Small intestine (tissue), 7 donors: Measurements from ENCODE around the gene LAMA5. TPM values are rescaled to one million over a fixed set of nuclear protein-coding genes. Genes with fewer than 3 reads are reported as not detected.

Experiments used
- DNase-seq, 2 donors: peaks; one replicate each; pipeline versions ENCODE4 v3.0.0 to v3.0.0-alpha.2; 2013
- FAIRE-seq: peaks from 2 replicates; lab custom pipeline; 2012; peaks lifted over from hg19 to GRCh38; lab: Jason Lieb, UNC
- H3K27ac ChIP-seq, 3 donors: one replicate each; pipeline ENCODE4 v1.5.1; 2013; ENCODE audit warnings: low read length in 2 of 3, mild to moderate bottlenecking in 2 of 3, control low read depth in 1 of 3, inconsistent platforms in 1 of 3, low read depth in 1 of 3, moderate library complexity in 1 of 3
- H3K27me3 ChIP-seq, 3 donors: one replicate each; pipeline ENCODE4 v1.6.1; 2013; ENCODE audit warnings: low read length in 3 of 3, inconsistent platforms in 1 of 3; ENCODE audit not compliant: control insufficient read depth in 3 of 3, insufficient read depth in 3 of 3
- H3K36me3 ChIP-seq, 3 donors: one replicate each; pipeline ENCODE4 v1.6.1; 2013; ENCODE audit warnings: low read length in 3 of 3, inconsistent platforms in 1 of 3, low read depth in 1 of 3, mild to moderate bottlenecking in 1 of 3, moderate library complexity in 1 of 3; ENCODE audit not compliant: control insufficient read depth in 3 of 3, insufficient read depth in 2 of 3
- H3K4me1 ChIP-seq, 3 donors: one replicate each; pipeline ENCODE4 v1.6.1; 2013; ENCODE audit warnings: low read length in 2 of 3, inconsistent platforms in 1 of 3, low read depth in 1 of 3, mild to moderate bottlenecking in 1 of 3, moderate library complexity in 1 of 3; ENCODE audit not compliant: control insufficient read depth in 3 of 3, insufficient read depth in 2 of 3
- H3K4me3 ChIP-seq, 3 donors: one replicate each; pipeline ENCODE4 v1.5.1; 2013; ENCODE audit warnings: low read length in 3 of 3, control low read depth in 1 of 3, inconsistent platforms in 1 of 3, low read depth in 1 of 3, mild to moderate bottlenecking in 1 of 3, moderate library complexity in 1 of 3
- H3K9me3 ChIP-seq, 2 donors: one replicate each; pipeline ENCODE4 v1.6.1; 2013; ENCODE audit warnings: low read depth in 1 of 2, low read length in 1 of 2; ENCODE audit not compliant: control insufficient read depth in 2 of 2, insufficient read depth in 1 of 2
- WGBS, 3 donors: extraction: QIAGEN DNeasy Blood & Tissue Kit; methylation state at CpG; one replicate each; pipeline ENCODE4 v1.1.7; 2013; 5-methylcytosine and 5-hydroxymethylcytosine counted together
- polyA plus RNA-seq, 4 donors: library from polyadenylated mRNA; stranded (reverse) in 3 of 4; unstranded in 1 of 4; fragments of 200-250 nt in 3 of 4; fragments of 120-200 nt in 1 of 4; gene quantifications; one replicate each; pipeline versions ENCODE4 v1.2.1 to v1.2.3, GENCODE V29; 2013
- donor health status: healthy with polysubstance abuse.
- donor health status: control.
- donor health status: control.
- donor health status: Bipolar disorder and iron deficiency.
- donor health status: healthy.

The LAMA5 gene
- polyA plus RNA-seq, 4 donors, result 1.3 to 62.8 (median 23.0) TPM

DNA sequence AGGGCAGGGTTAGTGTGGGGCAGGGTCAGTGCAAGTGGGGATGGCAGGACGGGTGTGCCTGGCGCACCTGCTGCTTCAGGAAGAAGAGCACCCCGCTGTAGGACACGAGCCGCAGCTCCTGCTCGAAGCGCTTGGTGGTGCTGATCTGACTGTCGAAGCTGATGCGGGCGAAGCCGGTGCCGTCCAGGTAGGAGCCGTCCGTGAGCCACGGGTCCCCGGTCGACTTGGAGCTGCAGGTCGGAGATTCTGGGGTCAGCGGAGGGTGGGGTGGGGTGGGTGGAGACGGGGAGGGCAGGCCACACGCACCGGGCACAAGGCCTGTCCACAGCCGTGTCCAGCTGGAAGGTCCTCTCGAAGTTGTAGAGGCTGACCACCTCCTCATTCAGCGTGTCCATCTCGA, 54.1 kb downstream of the LAMA5 start:
- peaks cover 3 to 91% (median 9%) of the 10 kb centered on the region in 3 donors for H3K36me3 ChIP-seq
- FAIRE-seq, result no peak

DNA sequence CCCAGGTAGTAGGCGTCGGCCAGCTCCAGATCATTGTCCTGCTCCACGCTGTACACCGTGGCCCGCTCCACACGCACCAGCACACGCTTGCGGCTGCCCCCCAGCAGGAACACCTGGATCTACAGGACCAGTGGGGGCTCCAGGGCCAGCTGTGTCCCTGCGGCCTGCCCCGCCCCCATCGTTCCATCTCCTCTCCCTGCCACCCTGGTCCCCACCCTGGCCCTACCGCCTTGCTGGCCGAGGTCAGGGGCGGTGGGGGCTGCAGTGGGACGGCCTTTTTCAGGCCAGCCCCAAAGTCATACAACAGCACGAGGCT, 54.5 kb downstream of the LAMA5 start:
- no peak for FAIRE-seq
- Histone ChIP-seq H3K4me3 (no peak overlapping the region), H3K36me3 (peaks cover 5 to 95% (median 10%) of the 10 kb centered on the region in 3 donors)

More for the DNA sequence above, 54.1 kb downstream of the LAMA5 start:
- no peak overlapping the region for H3K27ac ChIP-seq
- DNase-seq, result no peak
- H3K27me3 ChIP-seq, result no peaks in the 10 kb centered on the region
- no peak overlapping the region for H3K4me3 ChIP-seq
- no peaks in the 10 kb centered on the region for H3K9me3 ChIP-seq
- whole genome bisulfite sequencing, 3 donors, result 78 to 92% (median 85%) methylated on average over 26 of the region's 26 CpGs
- no peaks in the 10 kb centered on the region for H3K4me1 ChIP-seq

DNA sequence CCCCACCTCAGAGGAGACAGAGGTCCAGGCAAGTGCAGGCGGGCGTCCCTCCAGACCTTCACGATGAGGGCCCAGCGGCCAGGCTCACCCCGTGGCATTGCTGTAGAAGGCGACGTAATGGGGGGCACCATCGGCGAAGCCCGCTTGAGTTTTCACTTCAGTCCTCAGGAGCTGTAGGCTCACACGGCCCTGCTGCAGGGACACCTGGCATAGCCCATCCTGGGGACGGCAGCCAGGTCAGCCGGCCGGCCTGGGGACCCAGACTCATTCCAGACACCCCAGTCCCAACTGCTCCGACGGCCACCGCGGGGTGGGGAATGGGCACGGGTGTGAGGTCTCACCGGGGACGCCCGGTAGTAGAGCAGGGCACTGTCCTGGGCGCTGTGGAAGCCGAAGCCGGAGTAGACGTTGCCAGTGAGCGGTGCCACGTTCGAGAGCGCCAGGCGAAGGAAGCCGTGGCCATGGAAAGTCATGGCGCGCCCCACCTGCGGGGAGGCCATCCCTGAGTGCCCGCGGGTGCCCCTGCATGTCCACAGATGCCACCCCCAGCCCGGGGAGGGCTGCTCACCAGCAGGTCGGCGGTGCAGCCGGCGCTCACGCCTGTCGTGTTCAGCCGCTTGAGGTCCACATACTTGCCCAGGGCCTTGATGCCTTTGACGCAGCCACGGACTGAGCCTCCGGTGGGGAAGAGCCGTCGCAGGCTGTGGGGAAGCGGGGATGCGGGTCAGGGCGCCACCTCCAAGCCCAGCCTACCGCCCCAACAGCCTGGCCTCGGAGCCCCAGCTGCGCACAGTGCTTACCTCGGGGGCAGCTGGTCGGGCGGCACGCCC, 55.1 kb downstream of the LAMA5 start:
- H3K27me3 ChIP-seq, result no peaks in the 10 kb centered on the region
- no peaks in the 10 kb centered on the region for H3K4me1 ChIP-seq
- no peak for DNase-seq
- peaks cover 10 to 95% (median 11%) of the 10 kb centered on the region in 3 donors for H3K36me3 ChIP-seq
- 88 to 94% (median 93%) methylated on average over 55 to 60 of the region's 60 CpGs for WGBS, 3 donors
- no peaks in the 10 kb centered on the region for H3K9me3 ChIP-seq
- no peak for FAIRE-seq
- no peak overlapping the region for H3K4me3 ChIP-seq
- no peak overlapping the region for H3K27ac ChIP-seq

More for the DNA sequence above, 54.5 kb downstream of the LAMA5 start:
- Histone ChIP-seq H3K27ac (no peak overlapping the region), H3K4me1 (no peaks in the 10 kb centered on the region), H3K9me3 (no peaks in the 10 kb centered on the region), H3K27me3 (no peaks in the 10 kb centered on the region)
- 73 to 88% (median 82%) methylated on average over 15 to 16 of the region's 16 CpGs for WGBS, 3 donors
- no peak for DNase-seq

DNA sequence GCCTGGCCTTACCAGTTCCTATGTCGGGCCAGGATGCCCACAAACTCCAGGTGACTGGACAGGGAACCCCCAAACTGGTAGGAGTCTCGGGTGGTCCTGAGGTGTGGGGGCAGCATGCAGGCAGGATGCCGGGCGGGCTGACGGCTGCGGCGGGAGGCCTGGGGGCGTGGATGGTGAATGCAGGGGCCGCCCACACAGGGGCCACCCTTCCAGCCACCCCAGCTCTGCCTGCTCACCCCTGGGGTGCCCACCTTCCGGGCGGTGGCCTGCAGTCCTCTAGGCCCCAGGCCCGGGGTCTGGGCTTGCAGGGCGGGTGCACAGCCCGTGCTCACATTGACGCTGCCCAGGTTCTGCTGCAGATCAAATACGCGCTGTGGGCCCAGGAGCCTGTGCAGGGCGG, 56.0 kb downstream of the LAMA5 start:
- FAIRE-seq (no peak), DNase-seq (no peak)
- H3K36me3 ChIP-seq, result peaks cover 13 to 95% (median 15%) of the 10 kb centered on the region in 3 donors
- 91 to 97% (median 95%) methylated on average over 9 to 18 of the region's 18 CpGs for WGBS, 3 donors
- no peaks in the 10 kb centered on the region for H3K4me1 ChIP-seq
- no peak overlapping the region for H3K4me3 ChIP-seq
- H3K27me3 ChIP-seq, result no peaks in the 10 kb centered on the region
- H3K9me3 ChIP-seq, result no peaks in the 10 kb centered on the region
- H3K27ac ChIP-seq, result no peak overlapping the region

DNA sequence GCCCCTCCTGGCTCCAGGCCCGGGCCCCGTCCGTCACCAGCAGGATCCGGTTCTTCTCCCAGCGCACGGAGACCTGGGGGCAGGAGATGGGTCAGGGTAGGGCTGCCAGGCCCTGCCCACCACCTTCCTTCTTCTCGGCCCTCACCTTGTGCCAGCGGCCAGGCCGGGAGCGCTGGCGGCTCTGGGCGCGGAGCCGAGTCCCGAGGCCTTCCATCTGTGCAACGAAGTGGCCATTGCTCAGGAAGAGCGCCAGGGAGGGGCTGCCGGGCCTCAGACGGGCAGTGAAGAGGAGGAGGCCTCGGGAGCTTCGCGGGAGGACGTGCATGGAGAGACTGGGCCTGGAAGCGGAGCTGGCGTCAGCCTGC, 56.4 kb downstream of the LAMA5 start:
- no peaks in the 10 kb centered on the region for H3K9me3 ChIP-seq
- no peaks in the 10 kb centered on the region for H3K27me3 ChIP-seq
- H3K4me3 ChIP-seq, result no peak overlapping the region
- H3K36me3 ChIP-seq, result peaks cover 13 to 95% (median 15%) of the 10 kb centered on the region in 3 donors
- whole genome bisulfite sequencing, 3 donors, result 65 to 84% (median 75%) methylated on average over 21 to 25 of the region's 25 CpGs
- FAIRE-seq, result no peak
- no peak for DNase-seq
- no peak overlapping the region for H3K27ac ChIP-seq
- no peaks in the 10 kb centered on the region for H3K4me1 ChIP-seq

DNA sequence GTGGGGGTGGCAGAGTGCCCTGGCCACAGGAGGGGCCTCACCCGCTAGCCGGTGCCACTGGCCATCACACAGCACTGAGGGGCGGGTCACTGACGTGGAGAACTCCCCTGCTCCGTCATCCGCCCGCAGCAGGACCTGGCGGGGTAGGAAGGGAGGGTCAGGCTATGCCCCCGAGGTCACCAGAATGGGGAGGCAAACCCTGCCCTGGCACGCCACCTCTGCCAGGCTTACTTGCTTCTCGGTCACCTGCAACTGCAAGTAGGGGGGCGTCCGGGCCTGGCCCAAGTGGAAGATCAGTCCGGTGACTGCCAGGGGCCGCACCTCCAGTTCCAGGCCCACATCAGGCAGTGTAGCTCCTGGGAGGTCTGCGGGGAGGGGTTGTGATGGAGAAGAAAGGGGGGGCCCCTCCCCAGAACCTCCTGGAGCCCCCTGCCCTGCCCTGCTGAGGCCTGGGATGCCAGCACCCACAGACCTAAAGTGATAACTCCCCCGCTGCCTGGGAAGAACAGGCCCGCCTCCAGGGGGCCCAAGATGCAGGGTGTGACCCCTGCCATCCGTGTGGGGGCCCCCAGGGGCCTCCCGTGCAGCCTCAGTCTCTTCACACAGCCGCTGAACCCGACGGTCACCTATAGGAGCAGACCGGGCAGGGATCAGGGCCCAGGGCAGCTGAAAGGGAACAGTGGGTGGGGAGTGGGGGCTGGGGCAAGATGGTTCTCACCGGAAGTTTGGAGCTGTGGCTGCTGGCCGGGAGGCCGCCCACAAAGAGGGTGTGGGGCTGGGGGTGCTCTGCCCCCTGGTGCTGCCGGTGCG, 57.0 kb downstream of the LAMA5 start:
- FAIRE-seq, result no peak
- Histone ChIP-seq H3K36me3 (peaks cover 13 to 95% (median 15%) of the 10 kb centered on the region in 3 donors), H3K4me3 (no peak overlapping the region), H3K27ac (no peak overlapping the region), H3K27me3 (no peaks in the 10 kb centered on the region), H3K4me1 (no peaks in the 10 kb centered on the region), H3K9me3 (no peaks in the 10 kb centered on the region)
- no peak for DNase-seq
- WGBS, 3 donors, result 75 to 80% (median 79%) methylated on average over 18 to 29 of the region's 29 CpGs

DNA sequence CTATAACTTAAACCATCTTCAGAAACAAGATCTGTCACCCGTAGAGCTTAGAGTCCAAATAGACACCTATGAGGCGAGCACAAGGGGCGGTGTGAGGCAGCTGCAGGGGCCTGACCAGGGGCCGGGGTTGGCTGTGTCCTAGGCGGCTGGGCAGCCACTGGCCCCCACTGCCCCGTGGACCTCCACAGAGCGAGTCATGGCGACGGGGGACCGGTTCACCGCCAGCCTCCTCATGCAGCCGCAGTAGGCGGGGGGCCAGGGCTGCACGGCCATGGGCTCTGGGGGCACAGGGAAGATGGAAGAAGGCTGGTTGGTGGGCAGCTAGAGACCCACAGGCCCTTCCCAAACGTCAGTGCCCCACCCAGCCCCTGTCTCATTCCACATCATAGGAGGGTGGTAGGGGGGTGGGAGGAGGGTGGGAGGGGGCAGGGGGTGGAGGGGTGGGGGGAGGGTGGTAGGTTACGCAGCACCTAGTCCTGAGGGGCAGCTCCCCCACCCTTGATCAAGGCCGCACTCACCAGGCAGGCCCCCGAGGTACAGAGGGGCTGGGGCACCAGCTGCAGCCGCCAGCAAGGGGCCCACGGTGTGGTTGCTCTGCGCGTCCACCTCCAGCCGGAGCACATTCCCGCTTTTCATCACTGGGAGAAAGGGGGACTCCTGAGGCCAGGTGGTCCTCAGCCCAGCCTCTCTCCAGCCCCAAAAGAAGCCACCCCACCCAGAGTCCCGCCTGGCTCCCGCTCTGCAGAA, 57.7 kb downstream of the LAMA5 start:
- DNase-seq (no peak), FAIRE-seq (no peak)
- peaks cover 2 to 7% (median 5%) of the 10 kb centered on the region in 3 donors for H3K4me1 ChIP-seq
- WGBS, 3 donors, result 86% methylated on average over 22 to 26 of the region's 26 CpGs
- H3K27me3 ChIP-seq, result no peaks in the 10 kb centered on the region
- H3K27ac ChIP-seq, result no peak overlapping the region
- H3K9me3 ChIP-seq, result no peaks in the 10 kb centered on the region
- H3K36me3 ChIP-seq, result peaks cover 13 to 95% (median 15%) of the 10 kb centered on the region in 3 donors
- no peak overlapping the region for H3K4me3 ChIP-seq
